GM08714 (cell line): Measurements from ENCODE around the gene LGMN.

Experiments
- H3K4me3 ChIP-seq: fragments of 200-500 bp; sonication (Bioruptor generic); 2 replicates; pipeline ENCODE4 v1.5.1; 2014; ENCODE audit warnings: mild to moderate bottlenecking, low read length, inconsistent platforms
- ZNF274 ChIP-seq: IDR thresholded peaks from 2 replicates; pipeline ENCODE4 v1.6.1; 2012; ENCODE audit warnings: mild to moderate bottlenecking, low read depth, low read length

The LGMN gene

GRCh38 chr14:92670643-92671366 is 77.6 kb downstream of the LGMN start:
- TF ChIP-seq ZNF274 = no peak
- no peak overlapping the region for H3K4me3 ChIP-seq

GRCh38 chr14:92670160-92670559 is 78.3 kb downstream of the LGMN start:
- no peak overlapping the region for H3K4me3 ChIP-seq
- no peak for TF ChIP-seq ZNF274

GRCh38 chr14:92668276-92668973 is 80.0 kb downstream of the LGMN start:
- H3K4me3 ChIP-seq = no peak overlapping the region
- TF ChIP-seq ZNF274 = no peak

DNA sequence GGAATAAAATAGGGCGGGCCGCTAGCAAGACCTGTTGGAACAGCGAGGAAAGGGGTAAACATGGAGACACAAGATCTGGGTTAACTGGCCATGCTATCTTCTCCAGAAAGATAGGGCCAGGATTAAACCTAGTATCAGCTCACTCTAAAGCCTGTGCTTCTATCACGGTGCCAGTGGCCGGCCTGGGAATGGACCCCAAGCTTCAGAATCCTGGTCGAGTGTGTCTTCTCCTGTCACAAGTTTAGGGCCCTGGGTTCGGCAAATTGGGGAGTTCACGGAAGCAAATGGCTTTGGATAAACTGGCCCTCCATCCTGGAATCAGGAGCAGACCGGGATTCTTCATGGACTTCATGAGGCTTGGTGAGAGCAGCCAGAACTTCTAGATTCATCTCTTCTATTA is 82.2 kb downstream of the LGMN start:
- no peak overlapping the region for H3K4me3 ChIP-seq
- TF ChIP-seq ZNF274 = no peak

DNA sequence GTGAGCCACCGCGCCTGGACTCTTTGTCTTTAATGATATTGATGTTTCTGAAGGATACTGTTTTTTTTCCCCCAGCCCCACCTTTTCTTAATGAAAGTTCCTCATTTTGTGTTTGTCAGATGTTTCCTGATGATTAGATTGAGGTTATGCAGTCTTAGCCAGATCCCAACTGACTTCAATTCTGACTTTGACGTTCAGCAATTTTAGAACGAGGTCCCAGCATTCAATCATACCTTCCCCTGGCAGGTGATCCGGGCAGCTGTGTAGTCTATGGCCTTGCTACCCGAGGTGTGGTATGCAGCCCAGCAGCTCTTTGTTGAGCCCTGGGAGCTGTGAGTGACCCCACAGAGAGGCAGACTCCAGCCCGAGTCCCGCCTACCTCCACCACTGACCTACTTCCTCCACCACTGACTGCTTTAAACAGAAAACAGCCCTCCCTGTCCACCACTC is 82.7 kb downstream of the LGMN start:
- no peak overlapping the region; the same call in 1 of the 2 replicates for H3K4me3 ChIP-seq
- TF ChIP-seq ZNF274 = no peak

- no peak for TF ChIP-seq ZNF274
- no peak overlapping the region for H3K4me3 ChIP-seq
Measured at GRCh38 chr14:92663049-92663448, 85.4 kb downstream of the LGMN start.

DNA sequence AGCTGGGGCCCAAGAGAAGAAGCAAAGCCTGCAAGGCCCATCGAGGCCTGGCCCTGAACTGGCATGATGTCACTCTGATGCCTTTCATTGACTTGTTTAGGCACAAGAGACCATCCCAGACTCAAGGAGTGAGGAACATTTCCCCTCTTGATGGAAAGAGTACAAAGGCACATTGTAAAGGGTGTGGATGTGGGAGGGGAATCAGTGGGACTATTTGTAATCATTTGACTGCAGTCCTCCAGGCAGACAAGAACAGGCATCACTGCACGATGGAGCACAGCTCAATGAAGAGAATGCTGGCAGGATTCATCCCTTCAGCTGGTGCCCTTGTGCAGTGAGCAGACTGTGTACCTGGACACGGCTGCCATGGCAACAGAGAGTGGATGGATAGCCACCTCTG is 87.9 kb downstream of the LGMN start:
- no peak overlapping the region for H3K4me3 ChIP-seq
- no peak for TF ChIP-seq ZNF274

- H3K4me3 ChIP-seq = no peak overlapping the region
- TF ChIP-seq ZNF274 = no peak
Measured at GRCh38 chr14:92659765-92660561, 88.5 kb downstream of the LGMN start.

GRCh38 chr14:92658684-92659083 is 89.7 kb downstream of the LGMN start:
- no peak for TF ChIP-seq ZNF274

DNA sequence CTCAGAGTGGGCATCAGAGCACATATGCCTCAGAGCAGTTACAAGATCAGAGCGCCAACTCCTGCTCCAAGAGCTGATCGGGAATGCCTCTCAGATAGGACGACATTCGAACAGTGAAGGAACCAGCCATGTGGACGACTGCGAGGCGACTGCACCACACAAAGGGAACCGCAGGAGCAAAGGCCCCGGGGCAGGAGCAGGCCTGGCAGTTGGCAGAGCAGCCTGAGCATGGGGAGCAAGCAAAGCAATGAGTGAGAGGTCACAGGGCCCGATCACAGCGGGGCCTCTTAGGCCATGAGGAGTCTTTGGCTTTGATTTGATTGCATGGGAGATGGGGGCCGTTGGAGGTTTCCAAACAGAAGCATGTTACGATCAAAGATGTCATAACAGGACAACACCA is 90.3 kb downstream of the LGMN start:
- no peak overlapping the region for H3K4me3 ChIP-seq
- TF ChIP-seq ZNF274 = no peak

More at GRCh38 chr14:92658684-92659083, 89.7 kb downstream of the LGMN start:
- no peak overlapping the region for H3K4me3 ChIP-seq

GRCh38 chr14:92657457-92658142 is 90.8 kb downstream of the LGMN start:
- no peak for TF ChIP-seq ZNF274
- H3K4me3 ChIP-seq = no peak overlapping the region

- H3K4me3 ChIP-seq = no peak overlapping the region
- TF ChIP-seq ZNF274 = no peak
Measured at GRCh38 chr14:92656306-92657081, 91.9 kb downstream of the LGMN start.

DNA sequence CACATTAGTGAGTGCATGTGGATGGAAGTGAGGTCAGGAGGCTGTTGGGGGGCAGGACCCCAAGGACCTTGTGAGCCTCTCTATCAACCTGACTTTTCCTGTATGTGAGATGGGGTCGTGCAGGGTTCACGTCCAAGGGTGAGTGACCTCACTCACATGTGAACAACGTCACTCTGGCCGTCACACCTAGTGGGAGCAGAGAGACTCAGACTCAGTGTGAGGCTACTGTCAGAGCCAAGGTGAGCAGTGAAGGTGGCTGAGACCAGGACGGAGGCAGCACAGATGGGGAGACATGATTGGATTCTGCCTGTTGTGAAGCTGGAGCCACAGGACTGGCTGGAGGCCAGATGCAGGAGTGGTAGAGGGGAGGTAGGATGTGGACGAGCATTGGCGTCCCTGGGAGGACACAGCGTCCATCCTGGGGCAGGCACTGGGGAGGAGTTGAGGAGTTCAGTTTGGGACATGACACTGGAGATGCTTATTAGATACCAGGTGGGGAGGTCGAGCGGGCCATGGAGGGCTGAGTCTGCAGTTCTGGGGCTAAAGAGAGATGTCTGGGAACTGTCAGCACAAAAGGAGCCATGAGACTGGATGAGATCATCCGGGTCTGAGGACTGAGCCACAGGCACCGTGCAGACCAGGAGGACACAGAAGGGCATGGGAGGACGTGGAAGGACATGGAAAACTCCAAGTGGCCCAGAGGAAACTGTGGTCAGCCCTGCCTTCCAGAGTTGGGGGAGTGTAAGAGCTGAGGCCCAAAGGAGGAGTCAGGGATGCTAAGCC is 92.8 kb downstream of the LGMN start:
- no peak for TF ChIP-seq ZNF274
- H3K4me3 ChIP-seq = no peak overlapping the region; the same call in 1 of the 2 replicates
